ENCODE measurements around the gene FTL.

DNA sequence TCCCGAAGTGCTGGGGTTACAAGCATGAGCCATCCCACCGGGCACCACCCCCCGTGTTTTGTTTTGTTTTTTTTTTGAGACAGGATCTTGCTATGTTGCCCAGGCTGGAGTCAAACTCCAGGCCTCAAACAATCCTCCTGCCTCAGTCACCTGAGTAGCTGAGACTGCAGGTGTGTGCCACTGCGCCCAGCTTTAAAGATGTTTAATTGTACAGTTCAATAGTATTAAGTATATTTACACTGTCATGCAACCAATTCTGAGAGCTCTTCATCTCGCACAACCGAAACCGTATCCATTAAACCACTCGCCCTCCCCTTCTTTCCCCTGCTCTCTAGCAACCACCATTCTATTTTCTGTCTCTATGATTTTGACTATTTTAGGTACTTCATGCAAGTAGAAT lies 49.4 kb upstream of the FTL start:
- TF ChIP-seq, protein P1, sequence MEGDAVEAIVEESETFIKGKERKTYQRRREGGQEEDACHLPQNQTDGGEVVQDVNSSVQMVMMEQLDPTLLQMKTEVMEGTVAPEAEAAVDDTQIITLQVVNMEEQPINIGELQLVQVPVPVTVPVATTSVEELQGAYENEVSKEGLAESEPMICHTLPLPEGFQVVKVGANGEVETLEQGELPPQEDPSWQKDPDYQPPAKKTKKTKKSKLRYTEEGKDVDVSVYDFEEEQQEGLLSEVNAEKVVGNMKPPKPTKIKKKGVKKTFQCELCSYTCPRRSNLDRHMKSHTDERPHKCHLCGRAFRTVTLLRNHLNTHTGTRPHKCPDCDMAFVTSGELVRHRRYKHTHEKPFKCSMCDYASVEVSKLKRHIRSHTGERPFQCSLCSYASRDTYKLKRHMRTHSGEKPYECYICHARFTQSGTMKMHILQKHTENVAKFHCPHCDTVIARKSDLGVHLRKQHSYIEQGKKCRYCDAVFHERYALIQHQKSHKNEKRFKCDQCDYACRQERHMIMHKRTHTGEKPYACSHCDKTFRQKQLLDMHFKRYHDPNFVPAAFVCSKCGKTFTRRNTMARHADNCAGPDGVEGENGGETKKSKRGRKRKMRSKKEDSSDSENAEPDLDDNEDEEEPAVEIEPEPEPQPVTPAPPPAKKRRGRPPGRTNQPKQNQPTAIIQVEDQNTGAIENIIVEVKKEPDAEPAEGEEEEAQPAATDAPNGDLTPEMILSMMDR (IDR thresholded peaks at IDR 0.05; ENCODE audit: insufficient read depth, low read depth, low read length), result no peak
- no peak for TF ChIP-seq EZH2 (IDR thresholded peaks at IDR 0.05; ENCODE audit: insufficient read depth, low read length)
